Type B pancreatic cell (in vitro differentiated cells): ENCODE data around the gene SMC1A. TPM values are rescaled to one million over a fixed set of nuclear protein-coding genes. Genes with fewer than 3 reads are reported as not detected.

ENCODE experiments used
- DNase-seq: peaks from one replicate; pipeline ENCODE4 v3.0.0; 2021; ENCODE audit warnings: mixed read lengths; ENCODE audit not compliant: unreplicated experiment; ENCODE audit errors: extremely low spot score
- H3K27ac Mint-ChIP-seq: 2 replicates; pipeline ENCODE4 v1.8.0; 2021; ENCODE audit warnings: mild to moderate bottlenecking, mixed read lengths
- H3K27me3 Mint-ChIP-seq: 2 replicates; pipeline ENCODE4 v1.8.0; 2021; ENCODE audit warnings: mixed read lengths
- H3K36me3 Mint-ChIP-seq: 2 replicates; pipeline ENCODE4 v1.8.0; 2021; ENCODE audit warnings: mixed read lengths
- H3K4me1 Mint-ChIP-seq: one replicate; pipeline ENCODE4 v1.8.0; 2021; ENCODE audit warnings: mixed read lengths; ENCODE audit not compliant: unreplicated experiment
- H3K4me3 Mint-ChIP-seq: 2 replicates; pipeline ENCODE4 v1.8.0; 2021; ENCODE audit warnings: mild to moderate bottlenecking, mixed read lengths
- H3K9me3 Mint-ChIP-seq: 2 replicates; pipeline ENCODE4 v1.8.0; 2021; ENCODE audit warnings: mixed read lengths
- microRNA-seq: library from miRNA; unstranded; fragments of <30 nt; microRNA quantifications from one replicate; pipeline ENCODE4, GENCODE V29; 2020
- total RNA-seq: library from RNA; stranded (reverse); gene quantifications from 2 replicates; pipeline ENCODE4 v1.2.1, GENCODE V29; 2021; ENCODE audit warnings: low replicate concordance
- TF ChIP-seq, protein P1 (sequence below): fragments of 200-600 bp; sonication (generic); conservative IDR thresholded peaks from 2 replicates; pipeline ENCODE4 v1.5.0; 2021; ENCODE audit warnings: antibody characterized with exemption, mild to moderate bottlenecking

Gene SMC1A
- total RNA-seq, 1 donor from 2014 or later, result 87.6 TPM

DNA sequence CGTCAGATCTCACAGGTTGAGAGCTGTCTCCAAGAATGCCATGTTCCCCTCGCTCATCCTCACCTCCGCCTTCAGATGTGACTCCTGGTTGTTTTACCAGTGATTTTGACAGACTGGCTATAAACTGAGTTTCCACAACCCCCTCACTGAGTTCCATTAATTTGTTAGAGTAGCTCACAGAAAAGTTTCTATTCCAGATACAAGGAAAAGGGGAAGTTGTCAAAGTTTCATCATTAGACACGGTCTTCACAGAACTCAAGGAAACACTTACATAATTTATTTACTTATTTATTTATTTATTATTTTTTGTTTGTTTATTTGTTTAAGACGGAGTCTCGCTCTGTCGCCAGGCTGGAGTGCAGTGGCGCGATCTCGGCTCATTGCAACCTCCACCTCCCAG is 85.4 kb downstream of the SMC1A start:
- Mint-ChIP-seq H3K9me3 (no peaks in the 10 kb centered on the region), H3K36me3 (no peaks in the 10 kb centered on the region), H3K4me1 (no peaks in the 10 kb centered on the region), H3K27ac (no peak overlapping the region), H3K27me3 (peaks cover 13% of the 10 kb centered on the region), H3K4me3 (no peak overlapping the region)
- TF ChIP-seq, protein P1, sequence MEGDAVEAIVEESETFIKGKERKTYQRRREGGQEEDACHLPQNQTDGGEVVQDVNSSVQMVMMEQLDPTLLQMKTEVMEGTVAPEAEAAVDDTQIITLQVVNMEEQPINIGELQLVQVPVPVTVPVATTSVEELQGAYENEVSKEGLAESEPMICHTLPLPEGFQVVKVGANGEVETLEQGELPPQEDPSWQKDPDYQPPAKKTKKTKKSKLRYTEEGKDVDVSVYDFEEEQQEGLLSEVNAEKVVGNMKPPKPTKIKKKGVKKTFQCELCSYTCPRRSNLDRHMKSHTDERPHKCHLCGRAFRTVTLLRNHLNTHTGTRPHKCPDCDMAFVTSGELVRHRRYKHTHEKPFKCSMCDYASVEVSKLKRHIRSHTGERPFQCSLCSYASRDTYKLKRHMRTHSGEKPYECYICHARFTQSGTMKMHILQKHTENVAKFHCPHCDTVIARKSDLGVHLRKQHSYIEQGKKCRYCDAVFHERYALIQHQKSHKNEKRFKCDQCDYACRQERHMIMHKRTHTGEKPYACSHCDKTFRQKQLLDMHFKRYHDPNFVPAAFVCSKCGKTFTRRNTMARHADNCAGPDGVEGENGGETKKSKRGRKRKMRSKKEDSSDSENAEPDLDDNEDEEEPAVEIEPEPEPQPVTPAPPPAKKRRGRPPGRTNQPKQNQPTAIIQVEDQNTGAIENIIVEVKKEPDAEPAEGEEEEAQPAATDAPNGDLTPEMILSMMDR, result no peak
- DNase-seq, result no peak

- no peaks in the 10 kb centered on the region for H3K4me1 Mint-ChIP-seq
- no peak overlapping the region for H3K4me3 Mint-ChIP-seq
- H3K27me3 Mint-ChIP-seq, result peaks cover 22% of the 10 kb centered on the region
- no peaks in the 10 kb centered on the region for H3K9me3 Mint-ChIP-seq
- H3K36me3 Mint-ChIP-seq, result no peaks in the 10 kb centered on the region
- DNase-seq, result no peak
- TF ChIP-seq, protein P1, result no peak
- no peak overlapping the region for H3K27ac Mint-ChIP-seq
Observed at GRCh38 chrX:53333853-53334252, 88.6 kb downstream of the SMC1A start.

- TF ChIP-seq, protein P1, result no peak
- Mint-ChIP-seq H3K27me3 (peaks cover 32% of the 10 kb centered on the region), H3K9me3 (no peaks in the 10 kb centered on the region), H3K4me1 (no peaks in the 10 kb centered on the region), H3K27ac (no peak overlapping the region), H3K4me3 (no peak overlapping the region), H3K36me3 (no peaks in the 10 kb centered on the region)
- DNase-seq, result no peak
Observed at GRCh38 chrX:53332204-53332603, 90.2 kb downstream of the SMC1A start.

DNA sequence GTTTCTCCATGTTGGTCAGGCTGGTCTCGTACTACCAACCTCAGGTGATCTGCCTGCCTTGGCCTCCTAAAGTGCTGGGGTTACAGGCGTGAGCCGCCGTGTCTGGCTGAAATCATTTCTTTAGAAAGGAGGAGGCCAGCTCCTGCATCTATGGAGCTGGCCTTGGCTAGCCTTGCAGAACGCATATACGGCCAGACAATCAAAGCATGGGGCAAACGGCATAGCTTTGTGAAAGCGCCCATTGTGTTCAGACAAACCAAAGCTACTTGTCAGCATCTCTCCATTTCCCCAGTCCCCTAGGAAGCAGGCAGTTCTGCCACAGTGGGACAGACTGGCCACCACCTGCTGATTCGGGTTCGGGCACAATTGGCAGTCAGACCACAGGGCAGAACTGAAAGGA is 92.1 kb downstream of the SMC1A start:
- TF ChIP-seq, protein P1, result no peak
- H3K27me3 Mint-ChIP-seq, result peaks cover 45% of the 10 kb centered on the region
- no peaks in the 10 kb centered on the region for H3K4me1 Mint-ChIP-seq
- DNase-seq, result no peak
- H3K36me3 Mint-ChIP-seq, result no peaks in the 10 kb centered on the region
- no peak overlapping the region for H3K4me3 Mint-ChIP-seq
- no peaks in the 10 kb centered on the region for H3K9me3 Mint-ChIP-seq
- H3K27ac Mint-ChIP-seq, result no peak overlapping the region

DNA sequence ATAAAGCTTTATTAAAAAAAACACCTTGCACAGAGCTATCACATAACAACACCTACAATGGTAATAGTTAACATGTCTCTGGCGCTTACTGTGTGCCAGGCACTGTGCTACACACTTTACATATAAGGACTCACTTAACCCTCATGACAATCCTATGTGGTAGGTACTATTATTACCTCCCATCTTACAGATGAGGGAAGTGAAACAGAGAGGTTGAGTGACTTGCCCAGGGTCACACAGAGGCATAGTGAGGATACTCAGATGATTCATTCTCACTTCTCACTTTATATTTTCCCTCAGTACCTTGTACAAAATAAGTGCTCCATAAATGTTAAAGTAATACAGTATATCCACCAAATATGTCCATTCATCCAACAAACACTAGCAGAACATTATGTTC is 97.7 kb downstream of the SMC1A start:
- TF ChIP-seq, protein P1, result no peak
- no peak for DNase-seq
- H3K27ac Mint-ChIP-seq, result no peak overlapping the region
- peaks cover 64% of the 10 kb centered on the region for H3K27me3 Mint-ChIP-seq
- H3K9me3 Mint-ChIP-seq, result no peaks in the 10 kb centered on the region
- no peak overlapping the region for H3K4me3 Mint-ChIP-seq
- H3K36me3 Mint-ChIP-seq, result no peaks in the 10 kb centered on the region
- peaks cover 7% of the 10 kb centered on the region for H3K4me1 Mint-ChIP-seq

Small RNAs within 50 kb of the gene (microRNA-seq; reads per million reads assigned to microRNA genes)
- gene MIR6857, result not detected

Other genes with a start within 250 kb of the SMC1A start
- 92.4 and 99.8 TPM in 2 replicates for gene KDM5C, start 197.4 kb downstream of the SMC1A start, total RNA-seq
- gene IQSEC2, start 141.1 kb downstream of the SMC1A start, total RNA-seq, result 8.2 and 10.9 TPM in 2 replicates
- 1.9 and 2.7 TPM in 2 replicates for gene RIBC1, start 219 bp upstream of the SMC1A start, total RNA-seq
- gene HSD17B10, start 11.7 kb upstream of the SMC1A start, total RNA-seq, result 63.7 and 101 TPM in 2 replicates